Calu3 (cell line): ENCODE measurements around the gene FREM1. TPM values are rescaled to one million over a fixed set of nuclear protein-coding genes. Genes with fewer than 3 reads are reported as not detected.
A peak's percentile ranks its signal among the peaks of the same experiment; 100 is the strongest.

Experiments used
- Bru-seq: library from RNA; stranded (reverse); fragments of 400-500 nt; gene quantifications from one replicate; lab custom pipeline; 2021; lab: Mats Ljungman, UMichigan
- BruChase-seq, 2 experiments: library from RNA; stranded (reverse); fragments of 400-500 nt; gene quantifications; one replicate each; lab custom pipeline; 2021; lab: Mats Ljungman, UMichigan
- BruUV-seq: library from RNA; stranded (reverse); fragments of 400-500 nt; replicated peaks from 2 replicates; lab custom pipeline; 2021; lab: Mats Ljungman, UMichigan
- CTCF ChIA-PET: fragments of 300-600 bp; sonication (Branson Sonifier 250); formaldehyde crosslinking; loops from one replicate; lab custom pipeline; 2022; ENCODE audit warnings: antibody characterized with exemption; lab: Charles Lee
- DNase-seq: peaks from one replicate; pipeline ENCODE4 v3.0.0; 2022
- H3K27ac Mint-ChIP-seq: one replicate; pipeline ENCODE4 v1.8.0; 2022; ENCODE audit warnings: mixed read lengths; ENCODE audit not compliant: unreplicated experiment
- H3K27me3 Mint-ChIP-seq: one replicate; pipeline ENCODE4 v1.8.0; 2022; ENCODE audit warnings: mixed read lengths; ENCODE audit not compliant: unreplicated experiment
- H3K36me3 Mint-ChIP-seq: one replicate; pipeline ENCODE4 v1.8.0; 2022; ENCODE audit warnings: mild to moderate bottlenecking, moderate library complexity, mixed read lengths; ENCODE audit not compliant: insufficient read depth, unreplicated experiment
- H3K4me1 Mint-ChIP-seq: one replicate; pipeline ENCODE4 v1.8.0; 2022; ENCODE audit warnings: mild to moderate bottlenecking, low read depth, mixed read lengths; ENCODE audit not compliant: unreplicated experiment
- H3K4me3 Mint-ChIP-seq: one replicate; pipeline ENCODE4 v1.8.0; 2022; ENCODE audit warnings: mild to moderate bottlenecking, low read depth, moderate library complexity, mixed read lengths; ENCODE audit not compliant: unreplicated experiment
- H3K9me3 Mint-ChIP-seq: one replicate; pipeline ENCODE4 v1.8.0; 2022; ENCODE audit warnings: low read depth, mixed read lengths; ENCODE audit not compliant: unreplicated experiment
- CTCF ChIP-seq: fragments of 200-600 bp; IDR thresholded peaks from one replicate; pipeline ENCODE4 v1.8.0; 2022; ENCODE audit warnings: antibody characterized with exemption; ENCODE audit not compliant: unreplicated experiment
- intact Hi-C: fragments of 100-400 bp; cut with micrococcal nuclease; formaldehyde crosslinking; loops from one replicate; pipeline ENCODE4 v1.10.0; 2022; ENCODE audit not compliant: unreplicated experiment
- long read RNA-seq: library from polyadenylated mRNA; stranded (forward); transcript quantifications from one replicate; pipeline ENCODE4 v2.0.0, GENCODE V29; 2022
- total RNA-seq: library from RNA; stranded (reverse); gene quantifications from 2 replicates; pipeline ENCODE4 v1.2.3, GENCODE V29; 2022

The FREM1 gene, protein sequence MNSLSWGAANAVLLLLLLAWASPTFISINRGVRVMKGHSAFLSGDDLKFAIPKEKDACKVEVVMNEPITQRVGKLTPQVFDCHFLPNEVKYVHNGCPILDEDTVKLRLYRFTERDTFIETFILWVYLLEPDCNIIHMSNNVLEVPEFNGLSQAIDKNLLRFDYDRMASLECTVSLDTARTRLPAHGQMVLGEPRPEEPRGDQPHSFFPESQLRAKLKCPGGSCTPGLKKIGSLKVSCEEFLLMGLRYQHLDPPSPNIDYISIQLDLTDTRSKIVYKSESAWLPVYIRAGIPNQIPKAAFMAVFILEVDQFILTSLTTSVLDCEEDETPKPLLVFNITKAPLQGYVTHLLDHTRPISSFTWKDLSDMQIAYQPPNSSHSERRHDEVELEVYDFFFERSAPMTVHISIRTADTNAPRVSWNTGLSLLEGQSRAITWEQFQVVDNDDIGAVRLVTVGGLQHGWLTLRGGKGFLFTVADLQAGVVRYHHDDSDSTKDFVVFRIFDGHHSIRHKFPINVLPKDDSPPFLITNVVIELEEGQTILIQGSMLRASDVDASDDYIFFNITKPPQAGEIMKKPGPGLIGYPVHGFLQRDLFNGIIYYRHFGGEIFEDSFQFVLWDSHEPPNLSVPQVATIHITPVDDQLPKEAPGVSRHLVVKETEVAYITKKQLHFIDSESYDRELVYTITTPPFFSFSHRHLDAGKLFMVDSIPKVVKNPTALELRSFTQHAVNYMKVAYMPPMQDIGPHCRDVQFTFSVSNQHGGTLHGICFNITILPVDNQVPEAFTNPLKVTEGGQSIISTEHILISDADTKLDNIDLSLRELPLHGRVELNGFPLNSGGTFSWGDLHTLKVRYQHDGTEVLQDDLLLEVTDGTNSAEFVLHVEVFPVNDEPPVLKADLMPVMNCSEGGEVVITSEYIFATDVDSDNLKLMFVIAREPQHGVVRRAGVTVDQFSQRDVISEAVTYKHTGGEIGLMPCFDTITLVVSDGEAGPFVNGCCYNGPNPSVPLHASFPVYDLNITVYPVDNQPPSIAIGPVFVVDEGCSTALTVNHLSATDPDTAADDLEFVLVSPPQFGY (N-terminal part only)
- total RNA-seq (not detected in 2 replicates), Bru-seq, nascent RNA (percentile 3 among the genes with signal in this experiment), BruChase-seq, experiment 1, labeled RNA remaining after a 6-hour chase (percentile 2 among the genes with signal in this experiment), BruChase-seq, experiment 2, labeled RNA remaining after a 2-hour chase (percentile 2 among the genes with signal in this experiment)
- long read RNA-seq: 0 reads

DNA sequence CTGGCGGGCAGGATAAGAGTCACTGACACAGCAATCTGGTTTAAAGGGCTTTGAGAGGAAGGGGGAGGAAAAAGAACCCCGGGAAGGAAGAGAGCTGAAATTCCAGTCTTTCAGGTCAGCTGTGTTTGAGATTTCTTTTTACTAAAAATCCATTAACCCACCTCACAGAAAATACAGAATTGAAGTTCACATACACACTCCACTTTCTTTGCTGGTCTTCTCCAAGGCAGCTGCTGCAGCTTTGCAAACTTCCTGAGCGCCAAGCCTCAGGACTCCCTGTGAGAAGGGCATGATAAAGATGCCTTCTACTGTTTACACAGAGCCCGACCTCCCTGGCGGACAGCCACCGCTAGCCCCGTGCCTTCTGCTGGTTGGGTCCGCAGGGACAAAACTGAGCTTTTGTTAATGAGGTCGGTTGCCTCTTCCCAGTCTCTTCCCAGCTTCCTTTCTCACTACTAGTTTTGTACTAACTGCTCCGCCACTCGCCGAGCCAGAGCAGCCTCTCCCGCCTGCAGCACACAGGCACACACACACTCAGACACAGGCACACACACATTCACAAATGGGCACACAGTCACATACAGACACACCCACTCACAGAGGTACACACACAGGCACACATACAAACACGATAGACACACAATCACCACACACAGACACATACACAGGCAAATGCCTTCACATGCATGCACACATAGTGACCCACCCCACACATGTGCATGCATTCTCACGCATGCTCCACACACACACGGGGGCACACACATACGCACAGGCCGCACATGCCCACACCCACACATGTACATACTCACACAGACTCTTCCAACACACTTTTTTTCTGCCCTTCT is at the start of gene FREM1:
Gene FREM1, minus strand, starts transcription at position 468 of the 845 bp plus-strand sequence. CDS start 41,451 bp downstream, outside the sequence.
- no peak within 1 kb of the TSS for H3K27ac Mint-ChIP-seq
- intact Hi-C loops: no loop called here
- CTCF ChIA-PET: no interaction called here
- no TSS peak for BruUV-seq
- H3K36me3 Mint-ChIP-seq: no peaks in the 10 kb centered on the region
- H3K9me3 Mint-ChIP-seq: no peaks in the 10 kb centered on the region
- no peak within 1 kb of the TSS for H3K4me3 Mint-ChIP-seq
- no peaks in the 10 kb centered on the region for H3K27me3 Mint-ChIP-seq
- no peaks in the 10 kb centered on the region for H3K4me1 Mint-ChIP-seq
- TF ChIP-seq CTCF: no peak
- DNase-seq: no peak

DNA sequence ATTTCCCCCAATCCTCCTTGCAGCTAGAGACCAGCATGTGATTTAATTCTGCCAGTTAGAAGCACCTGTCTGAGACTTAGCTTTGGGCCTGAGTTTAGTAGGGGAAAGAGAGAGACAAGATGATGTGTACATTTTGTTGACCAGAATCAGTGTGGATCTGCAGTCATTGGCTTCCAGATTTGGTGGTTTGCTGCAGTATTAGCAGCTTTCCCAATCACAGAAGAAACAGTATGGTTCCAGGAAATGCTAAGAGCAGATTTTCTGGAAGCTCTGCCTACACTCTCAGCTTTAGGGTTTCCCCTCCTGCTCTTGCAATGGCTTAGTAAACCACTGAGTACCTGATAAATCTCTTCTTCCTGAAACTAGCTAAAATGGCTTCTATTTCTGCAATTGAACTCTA is 48.8 kb upstream of the FREM1 start:
- intact Hi-C loops: no loop called here
- Mint-ChIP-seq H3K4me3 (no peak overlapping the region), H3K27me3 (peaks cover 26% of the 10 kb centered on the region), H3K27ac (no peak overlapping the region), H3K36me3 (no peaks in the 10 kb centered on the region), H3K4me1 (peaks cover 8% of the 10 kb centered on the region), H3K9me3 (no peaks in the 10 kb centered on the region)
- DNase-seq: no peak
- no peak for TF ChIP-seq CTCF
- no TSS peak for BruUV-seq
- CTCF ChIA-PET: no interaction called here

GRCh38 chr9:14957109-14957508 is 46.9 kb upstream of the FREM1 start:
- DNase-seq: no peak
- CTCF ChIA-PET: no interaction called here
- Mint-ChIP-seq H3K4me3 (no peak overlapping the region), H3K9me3 (no peaks in the 10 kb centered on the region), H3K4me1 (peaks cover 8% of the 10 kb centered on the region), H3K36me3 (no peaks in the 10 kb centered on the region), H3K27me3 (peaks cover 39% of the 10 kb centered on the region), H3K27ac (no peak overlapping the region)
- intact Hi-C loops: no loop called here
- BruUV-seq: no TSS peak
- TF ChIP-seq CTCF: no peak
